HepG2 (cell line): ENCODE measurements around the gene ATP10D. TPM values are rescaled to one million over a fixed set of nuclear protein-coding genes. Genes with fewer than 3 reads are reported as not detected.

Experiments
- ATAC-seq: fragments of 200-7000 bp; cut with Tn5 transposase; 3 replicates; pipeline ENCODE4 v1.9.1; 2020; ENCODE audit warnings: mild to moderate bottlenecking, moderate library complexity
- BruUV-seq: library from RNA; stranded (reverse); fragments of 400-500 nt; replicated peaks from 2 replicates; lab custom pipeline; 2021; lab: Mats Ljungman, UMichigan
- CTCF ChIA-PET: fragments of 300-600 bp; formaldehyde crosslinking; extraction: SDS; loops from one replicate; lab custom pipeline; 2021; ENCODE audit warnings: low total read pairs, inconsistent platforms, low intra/inter-chr PET ratio; lab: Yijun Ruan, JAX
- POLR2A ChIA-PET: fragments of 350-600 bp; sonication (Branson Sonifier 250); formaldehyde crosslinking; loops from one replicate; lab custom pipeline; 2020; ENCODE audit warnings: antibody characterized with exemption, inconsistent platforms; lab: Yijun Ruan, JAX
- DNase-seq: peaks from one replicate; pipeline ENCODE4 v3.0.0-alpha.2; 2015; ENCODE audit warnings: low spot score
- FAIRE-seq: peaks from 3 replicates; lab custom pipeline; 2011; peaks lifted over from hg19 to GRCh38; lab: Jason Lieb, UNC
- H2AFZ ChIP-seq: one replicate; pipeline ENCODE4 v1.6.1; 2011; ENCODE audit warnings: low read length, inconsistent platforms
- H3K27ac ChIP-seq: fragments of 300-600 bp; 3 replicates; pipeline ENCODE4 v1.8.0; 2011; ENCODE audit warnings: mixed run types, mild to moderate bottlenecking, mixed read lengths, low read length, inconsistent platforms; ENCODE audit not compliant: insufficient read depth; ENCODE audit errors: extremely low read length
- H3K27me3 ChIP-seq, 2 experiments: fragments of 200-600 bp in 1 of 2; 2 replicates in 1 of 2; 3 replicates in 1 of 2; pipeline versions ENCODE4 v1.6.0 to v1.8.0; 2011; ENCODE audit warnings: low read length in 2 of 2, mild to moderate bottlenecking in 2 of 2, moderate library complexity in 2 of 2, inconsistent platforms in 1 of 2; ENCODE audit not compliant: insufficient read depth in 2 of 2, control insufficient read depth in 1 of 2
- H3K36me3 ChIP-seq, 2 experiments: fragments of 200-600 bp in 1 of 2; replicated peaks in 1 of 2; 2 replicates in 1 of 2; 3 replicates in 1 of 2; pipeline versions ENCODE4 v1.5.1 to v1.8.0; 2011; ENCODE audit warnings: low read length in 2 of 2, inconsistent platforms in 1 of 2; ENCODE audit not compliant: insufficient read depth in 2 of 2, control insufficient read depth in 1 of 2
- H3K4me1 ChIP-seq: 2 replicates; pipeline ENCODE4 v1.5.1; 2012; ENCODE audit warnings: low read length, inconsistent platforms; ENCODE audit not compliant: insufficient read depth
- H3K4me2 ChIP-seq: 2 replicates; pipeline ENCODE4 v1.6.0; 2011; ENCODE audit warnings: low read depth, low read length, inconsistent platforms
- H3K4me3 ChIP-seq, 3 experiments: fragments of 200-600 bp in 1 of 3; sonication (generic), shearing (Covaris generic) in 1 of 3; replicated peaks in 1 of 3; 2 replicates each; pipeline ENCODE4 v1.5.1; 2011 to 2016; ENCODE audit warnings: low read length in 3 of 3, inconsistent platforms in 2 of 3, low read depth in 2 of 3, mild to moderate bottlenecking in 2 of 3, control low read depth in 1 of 3, mixed read lengths in 1 of 3; ENCODE audit not compliant: insufficient read depth in 1 of 3
- H3K79me2 ChIP-seq: one replicate; pipeline ENCODE4 v1.6.1; 2011; ENCODE audit warnings: low read length, inconsistent platforms; ENCODE audit not compliant: insufficient read depth
- H3K9ac ChIP-seq: 2 replicates; pipeline ENCODE4 v1.6.0; 2011; ENCODE audit warnings: mild to moderate bottlenecking, low read depth, low read length, inconsistent platforms; ENCODE audit not compliant: insufficient read depth
- H3K9me3 ChIP-seq: 2 replicates; pipeline ENCODE4 v1.5.1; 2012; ENCODE audit warnings: mild to moderate bottlenecking, low read length
- H4K20me1 ChIP-seq: 2 replicates; pipeline ENCODE4 v1.6.0; 2011; ENCODE audit warnings: inconsistent platforms, mild to moderate bottlenecking, low read length, moderate library complexity; ENCODE audit not compliant: insufficient read depth
- BHLHE40 ChIP-seq: IDR thresholded peaks from 2 replicates; pipeline ENCODE4 v1.6.1; 2011; ENCODE audit warnings: low read length, improper control_type of control experiment
- GATAD2A ChIP-seq: IDR thresholded peaks from 2 replicates; pipeline ENCODE4 v1.6.1; 2016
- GTF3A ChIP-seq: sonication (generic); formaldehyde crosslinking; conservative IDR thresholded peaks from 2 replicates; pipeline ENCODE4 v1.4.0; 2020; ENCODE audit warnings: mild to moderate bottlenecking, missing genetic modification reagents
- HOXD1 ChIP-seq: sonication (generic); formaldehyde crosslinking; IDR thresholded peaks from 2 replicates; pipeline ENCODE4 v1.5.0; 2020; ENCODE audit warnings: missing genetic modification reagents
- MATR3 ChIP-seq: sonication (generic); formaldehyde crosslinking; IDR thresholded peaks from 2 replicates; pipeline ENCODE4 v1.4.0; 2020; ENCODE audit warnings: missing genetic modification reagents
- NCOA5 ChIP-seq: sonication (generic); formaldehyde crosslinking; IDR thresholded peaks from 2 replicates; pipeline ENCODE4 v1.4.0; 2020; ENCODE audit warnings: missing genetic modification reagents
- RFX1 ChIP-seq: fragments of 450-650 bp; IDR thresholded peaks from 2 replicates; pipeline ENCODE4 v1.6.1; 2017
- SALL2 ChIP-seq: sonication (generic); formaldehyde crosslinking; IDR thresholded peaks from 2 replicates; pipeline ENCODE4 v1.8.1; 2023; ENCODE audit warnings: mild to moderate bottlenecking, missing genetic modification reagents, inconsistent platforms
- STAT5B ChIP-seq: sonication (generic); formaldehyde crosslinking; IDR thresholded peaks from 2 replicates; pipeline ENCODE4 v1.4.0; 2020; ENCODE audit warnings: missing genetic modification reagents
- XRCC5 ChIP-seq: fragments of 200-400 bp; formaldehyde crosslinking; optimal IDR thresholded peaks from 2 replicates; pipeline ENCODE3; 2017; ENCODE audit warnings: mild to moderate bottlenecking, low read length
- ZFYVE20 ChIP-seq: sonication (generic); formaldehyde crosslinking; IDR thresholded peaks from 2 replicates; pipeline ENCODE4 v1.8.0; 2023; ENCODE audit warnings: low read depth, mild to moderate bottlenecking, moderate library complexity, missing genetic modification reagents, borderline replicate concordance
- ZNF329 ChIP-seq: sonication (generic); formaldehyde crosslinking; IDR thresholded peaks from 2 replicates; pipeline ENCODE4 v1.9.0; 2021; ENCODE audit warnings: low read depth, mild to moderate bottlenecking, missing genetic modification reagents
- ZNF382 ChIP-seq: sonication (generic); formaldehyde crosslinking; IDR thresholded peaks from 2 replicates; pipeline ENCODE4 v1.5.0; 2020; ENCODE audit warnings: missing genetic modification reagents, mild to moderate bottlenecking, borderline replicate concordance
- ZNF446 ChIP-seq: sonication (generic); formaldehyde crosslinking; IDR thresholded peaks from 2 replicates; pipeline ENCODE4 v1.5.0; 2020; ENCODE audit warnings: mild to moderate bottlenecking, missing genetic modification reagents
- WGBS: methylation state at CpG from one replicate; pipeline ENCODE4 v1.1.6; 2017; ENCODE audit warnings: low lambda C conversion rate; 5-methylcytosine and 5-hydroxymethylcytosine counted together
- in situ Hi-C: cut with HindIII; loops from 2 replicates; pipeline ENCODE4 v1.10.0; 2017; ENCODE audit warnings: low pct_unique_long_range_greater_than_20kb; ENCODE audit not compliant: extremely low pct_ligation_motif_present
- intact Hi-C: fragments of 100-400 bp; cut with micrococcal nuclease; formaldehyde crosslinking; loops from one replicate; pipeline ENCODE4 v1.10.0; 2022; ENCODE audit not compliant: unreplicated experiment
- polyA plus RNA-seq, 8 experiments: library from polyadenylated mRNA; depleted of rRNA in 3 of 8; stranded (reverse) in 7 of 8; unstranded in 1 of 8; fragments of >200 nt; fragmentation: Illumina TruSeq in 4 of 8; extraction: Trizol in 4 of 8; gene quantifications; 2 replicates each; pipeline versions ENCODE4 v1.2.1 to v1.2.3, GENCODE V29; 2011 to 2016; ENCODE audit warnings: low read depth in 4 of 8, missing spikeins in 1 of 8, mixed read lengths in 1 of 8; ENCODE audit not compliant: insufficient read depth in 1 of 8
- total RNA-seq, 5 experiments: library from RNA; depleted of rRNA; stranded (reverse); fragments of >200 nt; fragmentation: Illumina TruSeq; extraction: Trizol; gene quantifications; 2 replicates each; pipeline ENCODE4 v1.2.3, GENCODE V29; 2016; ENCODE audit warnings: low read depth in 1 of 5
- TF ChIP-seq, protein P1 (sequence below): sonication (generic); formaldehyde crosslinking; IDR thresholded peaks from 2 replicates; pipeline ENCODE4 v1.4.0; 2020; ENCODE audit warnings: missing genetic modification reagents
- TF ChIP-seq, protein P2 (sequence below): sonication (generic); formaldehyde crosslinking; IDR thresholded peaks from 2 replicates; pipeline ENCODE4 v1.9.0; 2021; ENCODE audit warnings: missing genetic modification reagents, mild to moderate bottlenecking, borderline replicate concordance
- TF ChIP-seq, protein P3 (sequence below): sonication (generic); formaldehyde crosslinking; conservative IDR thresholded peaks from 2 replicates; pipeline ENCODE4 v1.8.0; 2022; ENCODE audit warnings: low read depth, missing genetic modification reagents
- TF ChIP-seq, protein P4 (sequence below): sonication (generic); formaldehyde crosslinking; IDR thresholded peaks from 2 replicates; pipeline ENCODE4 v1.4.0; 2020; ENCODE audit warnings: missing genetic modification reagents

The ATP10D gene
- total and polyA plus RNA-seq, 2 of the 13 experiments (the other 11 are each of a cell fraction or from before 2014, with no cell fraction given) = 2.2 to 9.8 TPM

DNA sequence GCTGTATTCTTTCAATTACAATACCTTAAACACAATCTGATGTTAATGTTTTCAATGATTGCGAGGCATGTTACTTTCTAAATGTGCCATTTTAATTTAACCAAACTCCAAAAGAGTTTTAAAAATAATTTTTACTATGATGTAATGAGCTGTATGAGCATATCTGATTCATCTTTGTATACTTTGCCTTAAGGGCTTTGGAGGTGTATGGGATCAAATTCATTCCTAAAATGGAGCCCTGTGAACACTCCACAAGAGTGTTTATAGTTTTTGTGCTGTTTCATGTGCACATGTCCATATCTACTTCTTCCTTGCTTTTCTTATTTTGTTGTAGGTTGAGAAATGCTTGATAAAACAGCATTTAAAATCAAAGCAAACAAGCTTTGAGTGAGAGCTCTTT is 82.4 kb downstream of the ATP10D start:
- in situ Hi-C loops = no loop called here
- Histone ChIP-seq H3K27me3 (no peaks in the 10 kb centered on the region), H3K4me1 (peaks cover 10% of the 10 kb centered on the region; the same call in 1 of the 2 replicates), H3K79me2 (no peaks in the 10 kb centered on the region)
- DNase-seq = no peak
- intact Hi-C loops = no loop called here
- no peak for ATAC-seq
- TF ChIP-seq GATAD2A (CRISPR knock-in tag) (no peak), SALL2 (CRISPR knock-in tag) (no peak), ZNF446 (CRISPR knock-in tag) (no peak), ZFYVE20 (CRISPR knock-in tag) (no peak), RFX1 (no peak), ZNF382 (no peak), XRCC5 (no peak), GTF3A (no peak), MATR3 (CRISPR knock-in tag) (no peak), STAT5B (no peak), ZNF329 (CRISPR knock-in tag) (no peak), BHLHE40 (no peak), HOXD1 (CRISPR knock-in tag) (no peak), NCOA5 (no peak)
- TF ChIP-seq, protein P1, sequence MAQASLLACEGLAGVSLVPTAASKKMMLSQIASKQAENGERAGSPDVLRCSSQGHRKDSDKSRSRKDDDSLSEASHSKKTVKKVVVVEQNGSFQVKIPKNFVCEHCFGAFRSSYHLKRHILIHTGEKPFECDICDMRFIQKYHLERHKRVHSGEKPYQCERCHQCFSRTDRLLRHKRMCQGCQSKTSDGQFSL = no peak
- TF ChIP-seq, protein P2, sequence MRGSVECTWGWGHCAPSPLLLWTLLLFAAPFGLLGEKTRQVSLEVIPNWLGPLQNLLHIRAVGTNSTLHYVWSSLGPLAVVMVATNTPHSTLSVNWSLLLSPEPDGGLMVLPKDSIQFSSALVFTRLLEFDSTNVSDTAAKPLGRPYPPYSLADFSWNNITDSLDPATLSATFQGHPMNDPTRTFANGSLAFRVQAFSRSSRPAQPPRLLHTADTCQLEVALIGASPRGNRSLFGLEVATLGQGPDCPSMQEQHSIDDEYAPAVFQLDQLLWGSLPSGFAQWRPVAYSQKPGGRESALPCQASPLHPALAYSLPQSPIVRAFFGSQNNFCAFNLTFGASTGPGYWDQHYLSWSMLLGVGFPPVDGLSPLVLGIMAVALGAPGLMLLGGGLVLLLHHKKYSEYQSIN (CRISPR knock-in tag) = no peak
- TF ChIP-seq, protein P3, sequence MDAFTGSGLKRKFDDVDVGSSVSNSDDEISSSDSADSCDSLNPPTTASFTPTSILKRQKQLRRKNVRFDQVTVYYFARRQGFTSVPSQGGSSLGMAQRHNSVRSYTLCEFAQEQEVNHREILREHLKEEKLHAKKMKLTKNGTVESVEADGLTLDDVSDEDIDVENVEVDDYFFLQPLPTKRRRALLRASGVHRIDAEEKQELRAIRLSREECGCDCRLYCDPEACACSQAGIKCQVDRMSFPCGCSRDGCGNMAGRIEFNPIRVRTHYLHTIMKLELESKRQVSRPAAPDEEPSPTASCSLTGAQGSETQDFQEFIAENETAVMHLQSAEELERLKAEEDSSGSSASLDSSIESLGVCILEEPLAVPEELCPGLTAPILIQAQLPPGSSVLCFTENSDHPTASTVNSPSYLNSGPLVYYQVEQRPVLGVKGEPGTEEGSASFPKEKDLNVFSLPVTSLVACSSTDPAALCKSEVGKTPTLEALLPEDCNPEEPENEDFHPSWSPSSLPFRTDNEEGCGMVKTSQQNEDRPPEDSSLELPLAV (CRISPR knock-in tag) = no peak
- TF ChIP-seq, protein P4, sequence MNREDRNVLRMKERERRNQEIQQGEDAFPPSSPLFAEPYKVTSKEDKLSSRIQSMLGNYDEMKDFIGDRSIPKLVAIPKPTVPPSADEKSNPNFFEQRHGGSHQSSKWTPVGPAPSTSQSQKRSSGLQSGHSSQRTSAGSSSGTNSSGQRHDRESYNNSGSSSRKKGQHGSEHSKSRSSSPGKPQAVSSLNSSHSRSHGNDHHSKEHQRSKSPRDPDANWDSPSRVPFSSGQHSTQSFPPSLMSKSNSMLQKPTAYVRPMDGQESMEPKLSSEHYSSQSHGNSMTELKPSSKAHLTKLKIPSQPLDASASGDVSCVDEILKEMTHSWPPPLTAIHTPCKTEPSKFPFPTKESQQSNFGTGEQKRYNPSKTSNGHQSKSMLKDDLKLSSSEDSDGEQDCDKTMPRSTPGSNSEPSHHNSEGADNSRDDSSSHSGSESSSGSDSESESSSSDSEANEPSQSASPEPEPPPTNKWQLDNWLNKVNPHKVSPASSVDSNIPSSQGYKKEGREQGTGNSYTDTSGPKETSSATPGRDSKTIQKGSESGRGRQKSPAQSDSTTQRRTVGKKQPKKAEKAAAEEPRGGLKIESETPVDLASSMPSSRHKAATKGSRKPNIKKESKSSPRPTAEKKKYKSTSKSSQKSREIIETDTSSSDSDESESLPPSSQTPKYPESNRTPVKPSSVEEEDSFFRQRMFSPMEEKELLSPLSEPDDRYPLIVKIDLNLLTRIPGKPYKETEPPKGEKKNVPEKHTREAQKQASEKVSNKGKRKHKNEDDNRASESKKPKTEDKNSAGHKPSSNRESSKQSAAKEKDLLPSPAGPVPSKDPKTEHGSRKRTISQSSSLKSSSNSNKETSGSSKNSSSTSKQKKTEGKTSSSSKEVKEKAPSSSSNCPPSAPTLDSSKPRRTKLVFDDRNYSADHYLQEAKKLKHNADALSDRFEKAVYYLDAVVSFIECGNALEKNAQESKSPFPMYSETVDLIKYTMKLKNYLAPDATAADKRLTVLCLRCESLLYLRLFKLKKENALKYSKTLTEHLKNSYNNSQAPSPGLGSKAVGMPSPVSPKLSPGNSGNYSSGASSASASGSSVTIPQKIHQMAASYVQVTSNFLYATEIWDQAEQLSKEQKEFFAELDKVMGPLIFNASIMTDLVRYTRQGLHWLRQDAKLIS = no peak
- TF ChIP-seq, all 625 proteins: peak for 0
- no TSS peak for BruUV-seq
- WGBS = 45% methylated on average over 1 of the region's 1 CpG
- Histone ChIP-seq H3K4me3 (no peak overlapping the region), H3K36me3 (no peaks in the 10 kb centered on the region), H3K27ac (no peak overlapping the region), H3K9me3 (no peaks in the 10 kb centered on the region), H3K9ac (no peak overlapping the region), H4K20me1 (no peaks in the 10 kb centered on the region), H2AFZ (no peak overlapping the region), H3K4me2 (no peak overlapping the region)
- CTCF ChIA-PET = no interaction called here
- POLR2A ChIA-PET = no interaction called here
- FAIRE-seq = no peak
